ENCODE measurements around the gene ATF7IP2. TPM values are rescaled to one million over a fixed set of nuclear protein-coding genes. Genes with fewer than 3 reads are reported as not detected.
A peak's percentile ranks its signal among the peaks of the same experiment; 100 is the strongest.

The ATF7IP2 gene
- total and polyA plus RNA-seq, 10 of the 15 experiments (the other 5 are each of a cell fraction or from before 2014, with no cell fraction given), result 24.6 to 82.1 (median 51.9) TPM

- TSS peak; percentile 91 for BruUV-seq (replicated peaks)
- peaks cover 0 to 10% of the 10 kb centered on the region in 2 experiments; a peak in 2 of 4 replicates for H3K36me3 ChIP-seq (ENCODE audit: control insufficient read depth in 2 of 2, insufficient read depth in 2 of 2, low read length in 1 of 2)
- ChIA-PET CTCF (interaction anchor here (1.1 to 1.6 kb wide), 3 partner anchors 23 to 351 kb away, joined by 3 to 6 read pairs (median 3); no protein-coding TSS in a partner anchor), RAD21 (ENCODE audit: unreplicated experiment) (interaction anchor here (0.7 to 1.8 kb wide), 6 partner anchors 65 to 351 kb away, joined by 3 to 7 read pairs (median 3); no protein-coding TSS in a partner anchor), POLR2A (interaction anchor here (0.6 kb wide), 1 partner anchor 353 kb away, joined by 10 read pairs; no protein-coding TSS in a partner anchor), SMC1A (ENCODE audit: uncharacterized antibody, unreplicated experiment) (interaction anchor here (1.0 to 1.8 kb wide), 6 partner anchors 24 to 133 kb away, joined by 3 to 6 read pairs (median 3); no protein-coding TSS in a partner anchor)
- H3K9me3 ChIP-seq (replicated peaks; ENCODE audit: control insufficient read depth, insufficient read depth, low read length), result peaks cover 8% of the 10 kb centered on the region
- DNase-seq (ENCODE audit: low read depth, low spot score) (peak; percentile 5), ATAC-seq (peak; percentile 39; the same call in 2 of the 3 replicates), FAIRE-seq (no peak)
- peak overlapping the region; percentile 92 for H3K9ac ChIP-seq (ENCODE audit: control insufficient read depth, insufficient read depth, low read length)
- H3K4me2 ChIP-seq (ENCODE audit: control insufficient read depth, insufficient read depth), result peak overlapping the region; percentile 80
- H3K79me2 ChIP-seq (ENCODE audit: control insufficient read depth, insufficient read depth, low read length), result peaks cover 17% of the 10 kb centered on the region
- peak overlapping the region; percentile 77 for H2AFZ ChIP-seq (ENCODE audit: control insufficient read depth, low read depth, low read length)
- H3K4me1 ChIP-seq (ENCODE audit: control insufficient read depth, insufficient read depth, low read length), result peaks cover 7% of the 10 kb centered on the region
- peak overlapping the region; percentile 80 for H3K4me3 ChIP-seq
- H3K27ac ChIP-seq (ENCODE audit: control insufficient read depth, insufficient read depth), result peak overlapping the region; percentile 80
- in situ Hi-C loops (cut with MboI), result loop anchor here (10.0 kb wide), 1 partner anchor 122 kb away; no protein-coding TSS in a partner anchor
- 16% methylated on average over 14 of the region's 14 CpGs for WGBS (ENCODE audit: insufficient coverage, insufficient replicate concordance, low lambda C conversion rate, missing lambda C conversion rate)
- no peaks in the 10 kb centered on the region for H3K27me3 ChIP-seq (replicated peaks in 1 of 2; ENCODE audit: control insufficient read depth in 2 of 2, insufficient read depth in 2 of 2, low read length in 1 of 2)
- H4K20me1 ChIP-seq (ENCODE audit: control insufficient read depth, insufficient read depth), result no peaks in the 10 kb centered on the region
- intact Hi-C loops (cut with micrococcal nuclease; ENCODE audit: unreplicated experiment), result loop anchor here (1.0 to 5.0 kb wide), 4 partner anchors 74 to 351 kb away; no protein-coding TSS in a partner anchor
- no peak for TF ChIP-seq ZNF274 (IDR thresholded peaks at IDR 0.05; ENCODE audit: insufficient read depth, insufficient read length)
- TF ChIP-seq SIN3A (IDR thresholded peaks at IDR 0.05; ENCODE audit: low read depth, low read length), result no peak
- TF ChIP-seq POU2F2 (IDR thresholded peaks at IDR 0.05; ENCODE audit: borderline replicate concordance, low read depth, low read length), result no peak
- TF ChIP-seq HDAC2 (IDR thresholded peaks at IDR 0.05), result no peak
- TF ChIP-seq BCLAF1 (IDR thresholded peaks at IDR 0.05), result no peak
- TF ChIP-seq ESRRA (IDR thresholded peaks at IDR 0.05; ENCODE audit: low read length), result no peak
- no peak for TF ChIP-seq TCF12 (IDR thresholded peaks at IDR 0.05; ENCODE audit: low read depth, low read length)
- no peak for TF ChIP-seq MTA3 (IDR thresholded peaks at IDR 0.05; ENCODE audit: borderline replicate concordance, low read length)
- TF ChIP-seq USF2 (IDR thresholded peaks at IDR 0.05; ENCODE audit: borderline replicate concordance, low read depth, low read length), result peak; percentile 4; the same call in 1 of the 2 replicates
- no peak for TF ChIP-seq HSF1 (IDR thresholded peaks at IDR 0.05; ENCODE audit: low read depth, low read length)
- TF ChIP-seq MEF2A (IDR thresholded peaks at IDR 0.05; ENCODE audit: insufficient read depth, low read depth, low read length), result no peak
- TF ChIP-seq CTCF (IDR thresholded peaks at IDR 0.05 in 2 of 3, conservative IDR thresholded peaks at IDR 0.05 in 1 of 3; ENCODE audit: control insufficient read depth in 2 of 3, extremely low read depth in 1 of 3, insufficient read depth in 1 of 3, low read depth in 3 of 3, low read length in 3 of 3), result no peak
- TF ChIP-seq ATF3 (IDR thresholded peaks at IDR 0.05; ENCODE audit: borderline replicate concordance, extremely low read depth, low read depth, low read length), result peak; percentile 24; the same call in 1 of the 2 replicates
- no peak for TF ChIP-seq CBFB (IDR thresholded peaks at IDR 0.05; ENCODE audit: low read depth)
- TF ChIP-seq NFYB (IDR thresholded peaks at IDR 0.05; ENCODE audit: insufficient read depth, low read depth, low read length), result no peak
These were observed 748 bp downstream of the ATF7IP2 start for GRCh38 chr16:10386517-10387100.

All from GM12878 (cell line).